SK-N-MC (cell line): Measurements from ENCODE around the gene TRUB1.

Source experiments
- EZH2 ChIP-seq: fragments of 200-600 bp; sonication (generic); IDR thresholded peaks from one replicate; pipeline ENCODE4 v1.6.1; 2017; ENCODE audit warnings: antibody characterized with exemption
- POLR2AphosphoS5 ChIP-seq: IDR thresholded peaks from 2 replicates; pipeline ENCODE4 v1.6.1; 2012; ENCODE audit warnings: mild to moderate bottlenecking, low read depth, low read length, borderline replicate concordance

- TF ChIP-seq EZH2 (no peak), POLR2AphosphoS5 (no peak)
Observed at GRCh38 chr10:114987995-114988394, 50.0 kb downstream of the TRUB1 start.
